C4-2B (cell line): ENCODE measurements around the gene IFT52.

Experiments used
- H3K27ac ChIP-seq: fragments of 450-650 bp; 2 replicates; pipeline ENCODE4 v1.5.1; 2017
- ZFX ChIP-seq: fragments of 450-650 bp; IDR thresholded peaks from 2 replicates; pipeline ENCODE4 v1.6.1; 2017
- TF ChIP-seq, protein P1 (sequence below): fragments of 450-650 bp; conservative IDR thresholded peaks from 2 replicates; pipeline ENCODE4 v1.5.1; 2017; ENCODE audit warnings: mild to moderate bottlenecking

The IFT52 gene

DNA sequence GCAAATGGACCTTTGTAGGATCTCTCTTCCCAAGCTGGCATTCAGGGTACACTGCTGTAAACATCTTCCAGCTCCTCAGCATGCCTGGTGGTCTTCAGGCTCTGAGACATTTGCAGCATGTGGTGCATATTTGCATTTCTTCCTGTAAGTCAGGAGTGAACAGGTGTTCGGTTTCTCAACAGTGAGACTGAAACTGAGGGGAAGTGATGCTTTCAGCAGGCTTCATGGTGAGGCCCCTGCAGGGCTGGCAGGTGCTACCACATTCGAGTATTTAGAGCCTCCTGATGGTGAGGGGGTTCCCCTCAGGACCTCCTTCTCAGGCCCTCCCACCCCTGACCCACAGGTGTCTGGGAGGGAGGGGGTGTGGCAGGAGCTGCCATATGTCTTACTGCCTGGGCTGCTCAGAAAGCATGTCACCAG, 91.3 kb downstream of the IFT52 start:
- no peak overlapping the region for H3K27ac ChIP-seq
- TF ChIP-seq ZFX, result no peak
- TF ChIP-seq, protein P1, sequence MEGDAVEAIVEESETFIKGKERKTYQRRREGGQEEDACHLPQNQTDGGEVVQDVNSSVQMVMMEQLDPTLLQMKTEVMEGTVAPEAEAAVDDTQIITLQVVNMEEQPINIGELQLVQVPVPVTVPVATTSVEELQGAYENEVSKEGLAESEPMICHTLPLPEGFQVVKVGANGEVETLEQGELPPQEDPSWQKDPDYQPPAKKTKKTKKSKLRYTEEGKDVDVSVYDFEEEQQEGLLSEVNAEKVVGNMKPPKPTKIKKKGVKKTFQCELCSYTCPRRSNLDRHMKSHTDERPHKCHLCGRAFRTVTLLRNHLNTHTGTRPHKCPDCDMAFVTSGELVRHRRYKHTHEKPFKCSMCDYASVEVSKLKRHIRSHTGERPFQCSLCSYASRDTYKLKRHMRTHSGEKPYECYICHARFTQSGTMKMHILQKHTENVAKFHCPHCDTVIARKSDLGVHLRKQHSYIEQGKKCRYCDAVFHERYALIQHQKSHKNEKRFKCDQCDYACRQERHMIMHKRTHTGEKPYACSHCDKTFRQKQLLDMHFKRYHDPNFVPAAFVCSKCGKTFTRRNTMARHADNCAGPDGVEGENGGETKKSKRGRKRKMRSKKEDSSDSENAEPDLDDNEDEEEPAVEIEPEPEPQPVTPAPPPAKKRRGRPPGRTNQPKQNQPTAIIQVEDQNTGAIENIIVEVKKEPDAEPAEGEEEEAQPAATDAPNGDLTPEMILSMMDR, result no peak

DNA sequence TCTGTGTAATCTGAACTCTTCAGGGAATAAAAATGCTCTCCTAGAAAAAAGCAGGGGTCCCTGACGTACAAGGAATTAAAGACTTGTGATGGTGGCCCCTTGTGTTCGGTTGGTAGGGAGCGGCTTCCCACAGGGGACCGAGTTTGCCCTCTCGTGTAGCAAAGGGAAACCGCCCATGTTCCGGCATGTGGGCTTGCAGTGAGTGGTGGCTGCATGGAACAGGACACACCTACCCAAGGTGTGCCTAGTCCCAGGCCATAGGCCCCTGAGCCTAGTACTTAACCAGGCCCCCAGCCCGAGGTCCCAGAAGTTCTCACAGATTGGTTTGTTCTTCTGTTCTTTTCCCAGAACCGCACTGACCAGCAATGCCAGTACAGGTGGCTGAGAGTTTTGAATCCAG, 91.7 kb downstream of the IFT52 start:
- no peak overlapping the region for H3K27ac ChIP-seq
- TF ChIP-seq, protein P1, result no peak
- TF ChIP-seq ZFX, result no peak

DNA sequence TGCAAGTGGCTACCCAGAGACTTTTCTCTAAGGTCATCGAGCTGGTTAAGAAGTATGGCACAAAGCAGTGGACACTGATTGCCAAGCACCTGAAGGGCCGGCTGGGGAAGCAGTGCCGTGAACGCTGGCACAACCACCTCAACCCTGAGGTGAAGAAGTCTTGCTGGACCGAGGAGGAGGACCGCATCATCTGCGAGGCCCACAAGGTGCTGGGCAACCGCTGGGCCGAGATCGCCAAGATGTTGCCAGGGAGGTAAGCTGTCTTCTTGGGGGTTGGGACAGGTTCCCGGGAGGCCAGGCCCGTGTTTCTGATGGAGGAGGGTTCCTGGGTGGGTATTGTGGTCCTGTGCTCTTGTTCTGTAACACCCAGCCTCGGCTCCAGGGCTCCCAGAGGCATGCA, 96.1 kb downstream of the IFT52 start:
- H3K27ac ChIP-seq, result no peak overlapping the region
- TF ChIP-seq ZFX, result no peak
- TF ChIP-seq, protein P1, result no peak

DNA sequence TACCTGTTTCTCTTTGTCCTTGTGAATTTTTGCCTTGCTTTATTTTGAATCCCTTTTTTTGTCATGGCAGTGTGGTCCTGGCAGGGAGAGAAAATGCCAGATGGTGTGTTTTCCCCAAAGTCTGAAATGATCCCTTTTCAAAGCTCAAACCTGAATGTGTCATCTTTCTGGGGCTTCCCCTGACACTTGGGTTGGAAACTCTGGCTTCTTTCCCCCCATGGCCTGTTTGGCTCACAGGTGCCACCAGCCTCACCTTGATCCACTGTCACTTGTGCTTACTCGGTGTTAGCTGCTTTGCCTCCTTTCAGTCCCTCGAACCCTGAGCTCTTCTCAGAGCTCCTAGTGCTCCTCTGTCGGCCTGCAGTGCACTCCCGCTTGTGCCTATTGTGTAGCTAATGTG, 98.4 kb downstream of the IFT52 start:
- no peak overlapping the region for H3K27ac ChIP-seq
- TF ChIP-seq ZFX, result no peak
- TF ChIP-seq, protein P1, result no peak

DNA sequence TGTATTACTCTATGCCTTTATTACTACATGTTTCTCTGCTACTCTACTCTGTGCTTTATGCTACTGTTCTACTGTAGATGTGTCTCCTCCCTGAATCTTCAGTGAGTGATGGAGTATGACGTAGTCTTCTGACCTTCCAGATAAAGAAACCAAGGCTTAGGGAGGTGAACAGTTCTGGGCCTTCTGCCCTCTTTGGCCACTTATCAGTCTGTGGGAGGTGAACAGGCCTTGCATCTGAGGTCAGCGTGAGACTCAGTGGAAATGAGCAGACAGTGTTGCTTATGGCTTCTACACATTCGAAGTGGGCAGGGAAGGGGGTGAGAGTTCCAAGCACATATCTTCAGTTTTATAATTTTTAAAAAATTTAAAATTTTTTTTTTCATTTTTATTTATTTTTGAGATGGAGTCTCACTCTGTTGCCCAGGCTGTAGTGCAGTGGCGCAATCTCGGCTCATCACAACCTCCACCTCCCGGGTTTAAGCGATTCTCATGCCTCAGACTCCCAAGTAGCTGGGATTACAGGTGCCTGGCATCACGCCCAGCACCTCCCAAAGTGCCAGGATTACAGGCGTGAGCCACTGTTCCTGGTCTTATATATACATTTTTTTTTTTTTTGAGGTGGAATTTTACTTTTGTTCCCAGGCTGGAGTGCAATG, 100.3 kb downstream of the IFT52 start:
- TF ChIP-seq, protein P1, result no peak
- no peak for TF ChIP-seq ZFX
- no peak overlapping the region for H3K27ac ChIP-seq

DNA sequence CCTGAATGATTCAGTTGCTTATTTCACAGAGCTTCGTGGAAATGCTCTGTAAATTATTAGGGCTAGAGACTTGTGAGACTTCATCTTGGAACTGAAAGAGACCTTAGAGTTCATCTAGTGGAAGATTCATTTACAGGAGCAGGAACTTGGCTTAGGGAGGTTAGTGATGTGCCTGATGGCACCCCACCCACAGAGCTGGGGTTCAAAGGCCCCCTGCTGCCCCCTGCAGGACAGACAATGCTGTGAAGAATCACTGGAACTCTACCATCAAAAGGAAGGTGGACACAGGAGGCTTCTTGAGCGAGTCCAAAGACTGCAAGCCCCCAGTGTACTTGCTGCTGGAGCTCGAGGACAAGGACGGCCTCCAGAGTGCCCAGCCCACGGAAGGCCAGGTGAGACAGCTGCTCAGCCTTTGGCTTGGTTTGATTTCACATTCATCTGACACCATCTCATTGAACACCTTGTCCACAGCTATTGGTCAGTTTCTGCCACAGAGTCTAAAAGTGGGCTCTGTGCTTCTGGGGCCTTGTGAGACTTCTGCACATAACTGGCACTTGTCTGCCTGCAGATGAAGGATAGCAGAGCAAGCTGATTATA, 101.3 kb downstream of the IFT52 start:
- no peak overlapping the region for H3K27ac ChIP-seq
- TF ChIP-seq, protein P1, result peak; percentile 83
- no peak for TF ChIP-seq ZFX

DNA sequence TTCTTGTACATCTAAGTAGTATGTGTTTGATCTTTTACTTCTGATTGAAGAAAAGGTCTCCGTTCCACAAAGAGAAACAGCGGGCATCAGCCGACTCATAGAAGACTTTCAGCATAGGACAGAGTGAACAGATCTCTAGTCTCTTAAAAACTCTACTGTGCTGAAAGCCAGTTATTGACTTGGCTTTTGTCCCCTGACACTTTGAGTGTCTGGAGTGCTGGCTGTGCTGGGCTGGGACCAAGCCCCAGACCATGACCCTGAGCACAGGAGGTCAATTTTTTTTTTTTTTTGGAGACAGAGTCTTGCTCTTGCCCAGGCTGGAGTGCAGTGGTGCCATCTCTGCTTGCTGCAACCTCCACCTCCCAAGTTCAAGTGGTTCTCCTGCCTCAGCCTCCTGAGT, 104.0 kb downstream of the IFT52 start:
- TF ChIP-seq, protein P1, result no peak
- no peak for TF ChIP-seq ZFX
- no peak overlapping the region for H3K27ac ChIP-seq
